ENCODE measurements around the gene HOXD3. TPM values are rescaled to one million over a fixed set of nuclear protein-coding genes. Genes with fewer than 3 reads are reported as not detected.

The HOXD3 gene
- polyA plus RNA-seq, 1 of the 3 experiments (the other 2 are of a cell fraction), result 0.81 TPM

- ChIA-PET CTCF (interaction anchor here (1.2 kb wide), 1 partner anchor 23 kb away, joined by 3 read pairs; no protein-coding TSS in a partner anchor), POLR2A (no interaction called here)
- no peaks in the 10 kb centered on the region for H3K27me3 ChIP-seq (ENCODE audit: insufficient read depth)
- H2AFZ ChIP-seq (ENCODE audit: low read depth), result peak overlapping the region; percentile 49; the same call in 1 of the 2 replicates
- H4K20me1 ChIP-seq (ENCODE audit: insufficient read depth), result no peaks in the 10 kb centered on the region
- H3K4me3 ChIP-seq (ENCODE audit: low read depth in 2 of 2, low read length in 1 of 2), result no peak overlapping the region
- no peaks in the 10 kb centered on the region for H3K9me2 ChIP-seq
- no peaks in the 10 kb centered on the region for H3F3A ChIP-seq (replicated peaks; ENCODE audit: insufficient read depth)
- no peak overlapping the region for H3K4me2 ChIP-seq
- H3K36me3 ChIP-seq (replicated peaks in 1 of 2; ENCODE audit: control insufficient read depth in 1 of 2, insufficient read depth in 2 of 2, low read length in 1 of 2), result peaks cover 0 to 4% of the 10 kb centered on the region in 2 experiments
- H3K9ac ChIP-seq, result no peak overlapping the region
- H3K9me3 ChIP-seq, result no peaks in the 10 kb centered on the region
- H3K27ac ChIP-seq (ENCODE audit: low read depth in 2 of 2, low read length in 1 of 2), result no peak overlapping the region
- H3K79me2 ChIP-seq (ENCODE audit: insufficient read depth), result no peaks in the 10 kb centered on the region
- DNase-seq, result no peak
- WGBS (ENCODE audit: low lambda C conversion rate), result 79% methylated on average over 7 of the region's 7 CpGs
- TF ChIP-seq MXI1 (IDR thresholded peaks at IDR 0.05; ENCODE audit: low read depth, low read length) (no peak), TCF12 (IDR thresholded peaks at IDR 0.05) (no peak)
- peaks cover 0 to 14% of the 10 kb centered on the region in 2 experiments; a peak in 2 of 4 replicates for H3K4me1 ChIP-seq (ENCODE audit: control insufficient read depth in 1 of 2, insufficient read depth in 2 of 2, low read depth in 1 of 2, low read length in 1 of 2)
Measured at GRCh38 chr2:176173567-176174381, 16.7 kb downstream of the HOXD3 start.

GRCh38 chr2:176174382-176174823 is 17.3 kb downstream of the HOXD3 start:
- no peak for TF ChIP-seq USF1 (IDR thresholded peaks at IDR 0.05; ENCODE audit: borderline replicate concordance, low read depth)
- no peak for TF ChIP-seq TAF1 (IDR thresholded peaks at IDR 0.05; ENCODE audit: borderline replicate concordance, low read depth, low read length)
- no peak for TF ChIP-seq USF2 (IDR thresholded peaks at IDR 0.05; ENCODE audit: borderline replicate concordance, low read depth, low read length)
- no peak for TF ChIP-seq YY1 (IDR thresholded peaks at IDR 0.05; ENCODE audit: low read depth)
- TF ChIP-seq CHD2 (IDR thresholded peaks at IDR 0.05; ENCODE audit: low read length, partially characterized antibody), result no peak
- no peak for TF ChIP-seq NRF1 (IDR thresholded peaks at IDR 0.05; ENCODE audit: low read depth, low read length)
- TF ChIP-seq IRF3 (IDR thresholded peaks at IDR 0.05; ENCODE audit: low read depth, low read length), result no peak
- TF ChIP-seq EP300 (IDR thresholded peaks at IDR 0.05; ENCODE audit: borderline replicate concordance in 1 of 2, low read depth in 1 of 2, low read length in 1 of 2), result no peak
- H3K9me2 ChIP-seq, result no peaks in the 10 kb centered on the region
- WGBS (ENCODE audit: low lambda C conversion rate), result 51% methylated on average over 11 of the region's 14 CpGs
- no peak overlapping the region for H3K4me2 ChIP-seq
- POLR2A ChIA-PET, result no interaction called here
- peak overlapping the region; percentile 49; the same call in 1 of the 2 replicates for H2AFZ ChIP-seq (ENCODE audit: low read depth)
- CTCF ChIA-PET, result interaction anchor here (1.2 to 1.3 kb wide), 2 partner anchors 24 to 380 kb away, joined by 3 to 4 read pairs; no protein-coding TSS in a partner anchor
- no peak overlapping the region; a peak in 1 of 4 replicates for H3K27ac ChIP-seq (ENCODE audit: low read depth in 2 of 2, low read length in 1 of 2)
- no peak overlapping the region for H3K9ac ChIP-seq
- no peaks in the 10 kb centered on the region for H3F3A ChIP-seq (replicated peaks; ENCODE audit: insufficient read depth)
- peaks cover 0 to 4% of the 10 kb centered on the region in 2 experiments for H3K36me3 ChIP-seq (replicated peaks in 1 of 2; ENCODE audit: control insufficient read depth in 1 of 2, insufficient read depth in 2 of 2, low read length in 1 of 2)
- no peak for DNase-seq
- peaks cover 0 to 12% of the 10 kb centered on the region in 2 experiments; a peak in 2 of 4 replicates for H3K4me1 ChIP-seq (ENCODE audit: control insufficient read depth in 1 of 2, insufficient read depth in 2 of 2, low read depth in 1 of 2, low read length in 1 of 2)
- no peaks in the 10 kb centered on the region for H3K27me3 ChIP-seq (ENCODE audit: insufficient read depth)
- no peaks in the 10 kb centered on the region for H3K9me3 ChIP-seq
- no peak overlapping the region for H3K4me3 ChIP-seq (ENCODE audit: low read depth in 2 of 2, low read length in 1 of 2)
- H4K20me1 ChIP-seq (ENCODE audit: insufficient read depth), result no peaks in the 10 kb centered on the region
- no peaks in the 10 kb centered on the region for H3K79me2 ChIP-seq (ENCODE audit: insufficient read depth)
